HEK293 (cell line): ENCODE measurements around the gene B3GALT2.

ENCODE experiments used
- CTCF ChIA-PET: fragments of 350-600 bp; formaldehyde crosslinking; extraction: SDS; loops from one replicate; lab custom pipeline; 2021; ENCODE audit warnings: antibody characterized with exemption; lab: Yijun Ruan, JAX
- POLR2A ChIA-PET: fragments of 300-600 bp; formaldehyde crosslinking; extraction: SDS; loops from one replicate; lab custom pipeline; 2020; ENCODE audit warnings: antibody characterized with exemption, inconsistent platforms; lab: Yijun Ruan, JAX
- H3K27ac ChIP-seq: fragments of 200-500 bp; sonication (Bioruptor generic); 2 replicates; pipeline ENCODE4 v1.5.1; 2014; ENCODE audit warnings: low read depth, low read length, control low read depth, inconsistent platforms; ENCODE audit errors: extremely low read depth
- H3K36me3 ChIP-seq, 2 experiments: fragments of 200-500 bp in 1 of 2; sonication (Bioruptor generic) in 1 of 2; 1 replicate in 1 of 2; 2 replicates in 1 of 2; pipeline ENCODE4 v1.5.1; 2014 to 2017; ENCODE audit warnings: inconsistent platforms in 2 of 2, low read length in 2 of 2; ENCODE audit not compliant: control insufficient read depth in 2 of 2, insufficient read depth in 1 of 2
- H3K4me1 ChIP-seq: fragments of 200-500 bp; sonication (Bioruptor generic); 2 replicates; pipeline ENCODE4 v1.5.1; 2014; ENCODE audit warnings: mild to moderate bottlenecking, low read length, inconsistent platforms; ENCODE audit not compliant: control insufficient read depth, insufficient read depth
- H3K4me3 ChIP-seq: 2 replicates; pipeline ENCODE4 v1.5.1; 2011; ENCODE audit warnings: low read depth, mild to moderate bottlenecking, control low read depth, low read length, moderate library complexity
- H3K9me3 ChIP-seq: fragments of 200-500 bp; sonication (Bioruptor generic); 2 replicates; pipeline ENCODE4 v1.5.1; 2014; ENCODE audit warnings: low read depth, low read length, inconsistent platforms; ENCODE audit not compliant: control insufficient read depth, insufficient read depth
- EGR2 ChIP-seq: fragments of 450-650 bp; formaldehyde crosslinking; IDR thresholded peaks from 2 replicates; pipeline ENCODE4 v1.5.1; 2016; ENCODE audit warnings: low read depth, missing biosample characterization, missing genetic modification characterization
- HOXC10 ChIP-seq: sonication (generic); formaldehyde crosslinking; IDR thresholded peaks from 2 replicates; pipeline ENCODE4 v1.8.1; 2023; ENCODE audit warnings: mild to moderate bottlenecking, missing genetic modification reagents
- ZBTB20 ChIP-seq: fragments of 450-650 bp; formaldehyde crosslinking; IDR thresholded peaks from 2 replicates; pipeline ENCODE4 v1.5.1; 2016; ENCODE audit warnings: missing biosample characterization, missing genetic modification characterization
- ZIC2 ChIP-seq: fragments of 450-650 bp; formaldehyde crosslinking; IDR thresholded peaks from 2 replicates; pipeline ENCODE4 v1.5.1; 2016; ENCODE audit warnings: missing biosample characterization, missing genetic modification characterization
- ZNF202 ChIP-seq: fragments of 450-650 bp; formaldehyde crosslinking; IDR thresholded peaks from 2 replicates; pipeline ENCODE4 v1.5.1; 2016; ENCODE audit warnings: missing biosample characterization, missing genetic modification characterization, borderline replicate concordance
- ZNF239 ChIP-seq: fragments of 450-650 bp; formaldehyde crosslinking; IDR thresholded peaks from 2 replicates; pipeline ENCODE4 v1.5.1; 2016; ENCODE audit warnings: missing biosample characterization, missing genetic modification characterization
- ZNF248 ChIP-seq: fragments of 450-650 bp; formaldehyde crosslinking; IDR thresholded peaks from 2 replicates; pipeline ENCODE4 v1.5.1; 2017; ENCODE audit warnings: missing biosample characterization, missing genetic modification characterization
- ZNF302 ChIP-seq: fragments of 450-650 bp; formaldehyde crosslinking; IDR thresholded peaks from 2 replicates; pipeline ENCODE4 v1.5.1; 2016; ENCODE audit warnings: missing biosample characterization, missing genetic modification characterization, low read depth
- ZNF324 ChIP-seq: fragments of 450-650 bp; formaldehyde crosslinking; IDR thresholded peaks from 2 replicates; pipeline ENCODE4 v1.5.1; 2016; ENCODE audit warnings: missing biosample characterization, missing genetic modification characterization
- ZNF560 ChIP-seq: fragments of 450-650 bp; formaldehyde crosslinking; IDR thresholded peaks from 2 replicates; pipeline ENCODE4 v1.5.1; 2017; ENCODE audit warnings: missing biosample characterization, missing genetic modification characterization, borderline replicate concordance
- ZNF610 ChIP-seq: fragments of 450-650 bp; formaldehyde crosslinking; IDR thresholded peaks from 2 replicates; pipeline ENCODE4 v1.5.1; 2016; ENCODE audit warnings: missing biosample characterization, missing genetic modification characterization, borderline replicate concordance
- ZNF660 ChIP-seq: fragments of 450-650 bp; IDR thresholded peaks from 2 replicates; pipeline ENCODE4 v1.5.1; 2018; ENCODE audit warnings: missing biosample characterization, mild to moderate bottlenecking, missing genetic modification characterization
- ZNF701 ChIP-seq: fragments of 450-650 bp; formaldehyde crosslinking; IDR thresholded peaks from 2 replicates; pipeline ENCODE4 v1.5.1; 2016; ENCODE audit warnings: missing biosample characterization, missing genetic modification characterization
- ZNF76 ChIP-seq: fragments of 450-650 bp; formaldehyde crosslinking; IDR thresholded peaks from 2 replicates; pipeline ENCODE4; 2016; ENCODE audit warnings: low read depth, missing biosample characterization, missing genetic modification characterization, borderline replicate concordance
- ZXDB ChIP-seq: fragments of 450-650 bp; formaldehyde crosslinking; IDR thresholded peaks from 2 replicates; pipeline ENCODE4 v1.5.1; 2016; ENCODE audit warnings: missing biosample characterization, missing genetic modification characterization
- TF ChIP-seq, protein P1 (sequence below): fragments of 450-650 bp; IDR thresholded peaks from 2 replicates; pipeline ENCODE4 v1.5.1; 2018; ENCODE audit warnings: missing biosample characterization, missing genetic modification characterization
- TF ChIP-seq, protein P2 (sequence below): fragments of 450-650 bp; formaldehyde crosslinking; IDR thresholded peaks from 2 replicates; pipeline ENCODE4 v1.5.1; 2017; ENCODE audit warnings: missing biosample characterization, missing genetic modification characterization
- TF ChIP-seq, protein P3 (sequence below): fragments of 450-650 bp; formaldehyde crosslinking; IDR thresholded peaks from 2 replicates; pipeline ENCODE4 v1.5.1; 2016; ENCODE audit warnings: missing biosample characterization, missing genetic modification characterization
- TF ChIP-seq, protein P4 (sequence below): fragments of 450-650 bp; formaldehyde crosslinking; IDR thresholded peaks from 2 replicates; pipeline ENCODE4 v1.5.1; 2016; ENCODE audit warnings: missing biosample characterization, missing genetic modification characterization, low read depth

Gene B3GALT2

DNA sequence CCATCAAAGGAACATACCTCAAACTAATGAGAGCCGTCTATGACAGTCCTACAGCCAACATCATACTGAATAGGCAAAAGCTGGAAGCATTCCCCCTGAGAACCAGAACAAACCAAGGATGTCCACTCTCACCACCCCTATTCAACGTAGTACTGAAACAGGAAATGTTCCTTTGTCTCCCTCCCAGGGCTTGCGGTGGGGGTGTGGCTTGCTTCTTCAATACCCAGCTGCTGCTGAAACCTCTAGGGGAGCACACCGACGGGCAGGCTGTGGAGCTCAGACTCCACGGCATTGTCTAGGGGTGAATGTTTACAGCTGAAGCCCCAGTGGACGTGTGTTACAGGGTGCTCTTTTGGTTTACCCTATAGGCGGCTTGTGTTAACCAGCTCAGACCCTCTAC, 30.5 kb upstream of the B3GALT2 start:
- Histone ChIP-seq H3K4me3 (no peak overlapping the region), H3K9me3 (no peaks in the 10 kb centered on the region), H3K36me3 (peaks cover 0 to 33% of the 10 kb centered on the region in 2 experiments; a peak in 1 of 3 replicates), H3K4me1 (no peaks in the 10 kb centered on the region), H3K27ac (no peak overlapping the region)
- ChIA-PET CTCF (interaction anchor here (0.6 kb wide), 1 partner anchor 36 kb away, joined by 4 read pairs; no protein-coding TSS in a partner anchor), POLR2A (no interaction called here)
- TF ChIP-seq ZNF560 (tag by site-specific recombination) (no peak), ZNF76 (tag by site-specific recombination) (no peak), ZNF239 (tag by site-specific recombination) (no peak)

DNA sequence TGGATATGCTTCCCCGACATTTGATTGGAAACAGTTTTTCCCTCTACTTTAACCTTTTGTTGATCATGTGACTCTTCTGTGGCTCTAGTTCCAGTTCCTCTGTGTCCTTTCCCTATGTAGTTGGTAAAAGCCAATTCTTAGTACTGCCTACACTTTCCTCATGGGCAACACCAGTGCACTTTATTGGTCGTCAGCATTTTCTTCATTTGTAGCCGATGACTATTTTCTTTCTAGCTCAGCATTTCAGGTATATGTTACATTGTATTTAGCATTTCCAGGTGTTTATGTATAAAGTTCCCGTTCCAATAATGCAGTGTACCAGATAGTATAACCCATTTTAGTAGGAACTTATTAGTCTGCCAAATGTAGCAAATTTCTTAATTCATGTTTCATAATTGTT, 27.6 kb upstream of the B3GALT2 start:
- Histone ChIP-seq H3K36me3 (peaks cover 0 to 36% of the 10 kb centered on the region in 2 experiments; a peak in 1 of 3 replicates), H3K4me3 (no peak overlapping the region)
- CTCF ChIA-PET, result interaction anchor here (0.6 kb wide), 1 partner anchor 32 kb away, joined by 3 read pairs; no protein-coding TSS in a partner anchor

DNA sequence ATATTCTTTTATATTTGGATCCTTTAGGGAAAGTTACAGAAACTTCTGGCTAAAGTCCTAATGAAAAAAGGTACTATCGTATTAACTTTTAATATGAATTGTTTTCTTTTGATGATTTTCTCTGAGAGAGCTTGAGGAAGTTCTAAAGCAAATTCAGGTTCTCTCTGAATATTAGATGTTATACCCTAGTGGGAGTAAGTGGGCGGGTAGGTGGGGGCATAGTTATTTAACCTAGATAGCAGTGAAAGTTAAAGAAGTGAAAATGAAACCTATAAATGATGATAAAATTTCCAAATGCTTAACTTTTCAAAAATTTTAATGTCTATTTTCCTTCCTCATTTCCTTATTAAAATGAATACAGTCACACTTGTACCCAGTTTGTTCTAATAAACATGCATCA, 26.2 kb upstream of the B3GALT2 start:
- H3K9me3 ChIP-seq, result no peaks in the 10 kb centered on the region
- POLR2A ChIA-PET, result no interaction called here
- H3K4me3 ChIP-seq, result no peak overlapping the region
- H3K4me1 ChIP-seq, result no peaks in the 10 kb centered on the region
- peaks cover 0 to 33% of the 10 kb centered on the region in 2 experiments; a peak in 1 of 3 replicates for H3K36me3 ChIP-seq
- CTCF ChIA-PET, result no interaction called here
- H3K27ac ChIP-seq, result no peak overlapping the region
- TF ChIP-seq, protein P1, sequence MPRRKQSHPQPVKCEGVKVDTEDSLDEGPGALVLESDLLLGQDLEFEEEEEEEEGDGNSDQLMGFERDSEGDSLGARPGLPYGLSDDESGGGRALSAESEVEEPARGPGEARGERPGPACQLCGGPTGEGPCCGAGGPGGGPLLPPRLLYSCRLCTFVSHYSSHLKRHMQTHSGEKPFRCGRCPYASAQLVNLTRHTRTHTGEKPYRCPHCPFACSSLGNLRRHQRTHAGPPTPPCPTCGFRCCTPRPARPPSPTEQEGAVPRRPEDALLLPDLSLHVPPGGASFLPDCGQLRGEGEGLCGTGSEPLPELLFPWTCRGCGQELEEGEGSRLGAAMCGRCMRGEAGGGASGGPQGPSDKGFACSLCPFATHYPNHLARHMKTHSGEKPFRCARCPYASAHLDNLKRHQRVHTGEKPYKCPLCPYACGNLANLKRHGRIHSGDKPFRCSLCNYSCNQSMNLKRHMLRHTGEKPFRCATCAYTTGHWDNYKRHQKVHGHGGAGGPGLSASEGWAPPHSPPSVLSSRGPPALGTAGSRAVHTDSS, result no peak
- TF ChIP-seq ZNF302 (tag by site-specific recombination) (no peak), EGR2 (tag by site-specific recombination) (peak; percentile 32; the same call in 1 of the 2 replicates), ZBTB20 (tag by site-specific recombination) (no peak)
- TF ChIP-seq, all 188 proteins: peak for 1

More for the DNA sequence above, 27.6 kb upstream of the B3GALT2 start:
- POLR2A ChIA-PET, result no interaction called here
- Histone ChIP-seq H3K27ac (no peak overlapping the region), H3K4me1 (no peaks in the 10 kb centered on the region), H3K9me3 (no peaks in the 10 kb centered on the region)
- TF ChIP-seq ZNF701 (tag by site-specific recombination) (no peak), HOXC10 (CRISPR knock-in tag) (no peak), ZNF324 (tag by site-specific recombination) (no peak), ZNF660 (tag by site-specific recombination) (no peak), ZXDB (no peak), ZNF202 (tag by site-specific recombination) (no peak), ZNF248 (tag by site-specific recombination) (no peak), ZNF610 (tag by site-specific recombination) (no peak), ZIC2 (tag by site-specific recombination) (no peak), ZNF76 (tag by site-specific recombination) (no peak)
- TF ChIP-seq, protein P2, sequence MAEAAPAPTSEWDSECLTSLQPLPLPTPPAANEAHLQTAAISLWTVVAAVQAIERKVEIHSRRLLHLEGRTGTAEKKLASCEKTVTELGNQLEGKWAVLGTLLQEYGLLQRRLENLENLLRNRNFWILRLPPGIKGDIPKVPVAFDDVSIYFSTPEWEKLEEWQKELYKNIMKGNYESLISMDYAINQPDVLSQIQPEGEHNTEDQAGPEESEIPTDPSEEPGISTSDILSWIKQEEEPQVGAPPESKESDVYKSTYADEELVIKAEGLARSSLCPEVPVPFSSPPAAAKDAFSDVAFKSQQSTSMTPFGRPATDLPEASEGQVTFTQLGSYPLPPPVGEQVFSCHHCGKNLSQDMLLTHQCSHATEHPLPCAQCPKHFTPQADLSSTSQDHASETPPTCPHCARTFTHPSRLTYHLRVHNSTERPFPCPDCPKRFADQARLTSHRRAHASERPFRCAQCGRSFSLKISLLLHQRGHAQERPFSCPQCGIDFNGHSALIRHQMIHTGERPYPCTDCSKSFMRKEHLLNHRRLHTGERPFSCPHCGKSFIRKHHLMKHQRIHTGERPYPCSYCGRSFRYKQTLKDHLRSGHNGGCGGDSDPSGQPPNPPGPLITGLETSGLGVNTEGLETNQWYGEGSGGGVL (tag by site-specific recombination), result no peak
- TF ChIP-seq, protein P3, sequence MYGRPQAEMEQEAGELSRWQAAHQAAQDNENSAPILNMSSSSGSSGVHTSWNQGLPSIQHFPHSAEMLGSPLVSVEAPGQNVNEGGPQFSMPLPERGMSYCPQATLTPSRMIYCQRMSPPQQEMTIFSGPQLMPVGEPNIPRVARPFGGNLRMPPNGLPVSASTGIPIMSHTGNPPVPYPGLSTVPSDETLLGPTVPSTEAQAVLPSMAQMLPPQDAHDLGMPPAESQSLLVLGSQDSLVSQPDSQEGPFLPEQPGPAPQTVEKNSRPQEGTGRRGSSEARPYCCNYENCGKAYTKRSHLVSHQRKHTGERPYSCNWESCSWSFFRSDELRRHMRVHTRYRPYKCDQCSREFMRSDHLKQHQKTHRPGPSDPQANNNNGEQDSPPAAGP (tag by site-specific recombination), result no peak
- TF ChIP-seq, protein P4, sequence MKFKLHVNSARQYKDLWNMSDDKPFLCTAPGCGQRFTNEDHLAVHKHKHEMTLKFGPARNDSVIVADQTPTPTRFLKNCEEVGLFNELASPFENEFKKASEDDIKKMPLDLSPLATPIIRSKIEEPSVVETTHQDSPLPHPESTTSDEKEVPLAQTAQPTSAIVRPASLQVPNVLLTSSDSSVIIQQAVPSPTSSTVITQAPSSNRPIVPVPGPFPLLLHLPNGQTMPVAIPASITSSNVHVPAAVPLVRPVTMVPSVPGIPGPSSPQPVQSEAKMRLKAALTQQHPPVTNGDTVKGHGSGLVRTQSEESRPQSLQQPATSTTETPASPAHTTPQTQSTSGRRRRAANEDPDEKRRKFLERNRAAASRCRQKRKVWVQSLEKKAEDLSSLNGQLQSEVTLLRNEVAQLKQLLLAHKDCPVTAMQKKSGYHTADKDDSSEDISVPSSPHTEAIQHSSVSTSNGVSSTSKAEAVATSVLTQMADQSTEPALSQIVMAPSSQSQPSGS, result no peak
